HTERT RPE-1 (cell line): Measurements from ENCODE around the gene MAGI1.

Experiments
- in situ Hi-C: fragments of 300-500 bp; cut with MboI; formaldehyde crosslinking; loops from 4 replicates; pipeline ENCODE4 v1.14.3; 2020; ENCODE audit warnings: low sequenced_read_pairs

MAGI1 gene

DNA sequence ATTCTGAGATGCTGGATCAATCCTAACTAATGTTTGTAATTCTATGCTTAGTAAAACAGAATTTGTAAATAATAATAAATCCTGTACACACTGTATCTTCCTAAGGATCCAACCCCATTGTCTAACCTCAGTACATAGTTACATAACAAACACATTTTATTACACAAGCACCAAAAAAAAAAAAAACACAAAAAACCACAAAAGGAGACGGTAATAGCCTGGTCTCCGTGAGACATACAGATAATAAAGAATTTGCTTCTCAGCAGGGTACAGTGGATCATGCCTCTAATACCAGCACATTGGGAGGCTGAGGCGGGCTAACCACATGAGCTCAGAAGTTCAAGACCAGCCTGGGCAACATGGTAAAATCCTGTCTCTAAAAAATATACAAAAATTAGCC is 558.7 kb downstream of the MAGI1 start:
- in situ Hi-C loops: no loop called here

DNA sequence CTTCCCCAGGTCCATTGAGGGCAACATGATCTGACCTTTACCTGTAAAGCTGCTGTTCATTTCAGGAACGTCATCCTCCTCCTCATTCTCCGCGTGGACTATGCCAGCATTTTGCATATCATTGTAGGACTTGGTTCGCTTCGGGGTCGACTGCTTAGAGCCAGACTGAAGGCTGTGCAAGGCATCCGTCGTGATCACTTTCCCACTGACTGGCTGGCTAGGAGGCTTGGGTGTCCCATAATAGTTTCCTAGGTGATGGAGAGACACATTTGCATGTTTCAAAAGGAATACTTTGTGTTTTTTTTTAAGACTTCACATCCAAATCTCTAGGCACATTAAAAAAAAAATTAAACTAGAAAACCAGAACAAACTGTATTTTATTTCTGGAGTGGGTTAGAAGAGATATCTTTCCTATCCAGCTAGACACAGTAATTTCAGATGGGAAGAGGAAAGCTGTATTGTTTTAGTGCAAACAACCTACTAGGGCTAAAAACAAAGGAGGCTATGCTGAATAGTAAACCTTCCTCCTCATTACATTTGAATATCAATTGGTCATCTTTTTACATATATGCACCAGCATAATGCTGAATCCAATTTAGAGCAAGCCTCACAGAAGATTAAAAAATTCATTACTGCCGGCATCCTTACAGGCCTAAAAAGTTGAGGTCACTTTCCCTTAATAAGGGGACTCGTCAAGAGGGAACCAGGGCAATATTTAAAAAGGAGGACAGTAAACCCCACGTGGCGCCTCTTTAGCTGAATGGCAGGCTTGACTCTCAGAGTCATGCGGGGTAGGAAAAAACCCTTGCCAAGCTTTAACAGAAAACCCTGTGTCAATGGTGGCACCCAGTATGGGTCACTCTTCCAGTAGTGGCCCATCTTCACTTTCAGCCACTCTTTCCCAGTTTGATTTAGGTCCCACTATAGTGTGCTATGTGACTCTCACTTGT is 559.9 kb downstream of the MAGI1 start:
- in situ Hi-C loops: no loop called here

DNA sequence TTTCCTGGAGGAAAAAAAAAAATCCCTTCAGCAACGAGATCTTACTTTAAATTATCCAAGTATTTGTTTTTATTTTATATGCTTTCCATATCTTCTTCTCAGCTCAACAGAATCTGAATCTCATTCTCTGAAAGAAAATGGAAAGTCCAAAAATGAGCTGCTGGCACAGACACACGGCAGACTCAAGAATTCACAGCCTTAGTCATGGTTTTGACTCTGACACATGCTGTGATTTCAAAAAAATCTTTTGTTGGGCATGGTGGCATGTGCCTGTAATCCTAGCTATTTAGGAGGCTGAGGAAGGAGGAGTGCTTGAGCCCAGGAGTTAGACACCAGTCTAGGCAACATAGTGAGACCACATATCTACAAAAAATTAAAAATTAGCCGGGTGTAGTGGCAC is 565.0 kb downstream of the MAGI1 start:
- in situ Hi-C loops: no loop called here

DNA sequence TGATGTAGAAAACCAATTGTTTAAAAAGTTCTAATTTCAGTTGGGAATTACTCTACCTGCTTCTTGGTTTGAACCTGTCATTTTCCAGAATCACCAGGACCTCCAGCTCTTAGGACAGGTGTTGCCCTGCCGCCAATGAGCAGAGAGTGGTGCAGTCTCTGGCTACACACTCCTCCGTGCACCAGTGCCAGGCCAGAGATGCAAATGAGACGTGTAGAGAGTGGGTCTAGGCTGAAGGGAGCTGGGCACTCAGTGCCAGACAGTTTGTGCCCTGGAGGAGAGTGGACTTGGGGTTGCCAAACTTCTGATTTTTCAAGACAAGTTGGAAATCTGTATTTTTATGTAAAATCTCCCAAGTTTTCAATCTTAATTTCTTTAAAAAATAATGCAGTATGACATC is 566.2 kb downstream of the MAGI1 start:
- in situ Hi-C loops: no loop called here

DNA sequence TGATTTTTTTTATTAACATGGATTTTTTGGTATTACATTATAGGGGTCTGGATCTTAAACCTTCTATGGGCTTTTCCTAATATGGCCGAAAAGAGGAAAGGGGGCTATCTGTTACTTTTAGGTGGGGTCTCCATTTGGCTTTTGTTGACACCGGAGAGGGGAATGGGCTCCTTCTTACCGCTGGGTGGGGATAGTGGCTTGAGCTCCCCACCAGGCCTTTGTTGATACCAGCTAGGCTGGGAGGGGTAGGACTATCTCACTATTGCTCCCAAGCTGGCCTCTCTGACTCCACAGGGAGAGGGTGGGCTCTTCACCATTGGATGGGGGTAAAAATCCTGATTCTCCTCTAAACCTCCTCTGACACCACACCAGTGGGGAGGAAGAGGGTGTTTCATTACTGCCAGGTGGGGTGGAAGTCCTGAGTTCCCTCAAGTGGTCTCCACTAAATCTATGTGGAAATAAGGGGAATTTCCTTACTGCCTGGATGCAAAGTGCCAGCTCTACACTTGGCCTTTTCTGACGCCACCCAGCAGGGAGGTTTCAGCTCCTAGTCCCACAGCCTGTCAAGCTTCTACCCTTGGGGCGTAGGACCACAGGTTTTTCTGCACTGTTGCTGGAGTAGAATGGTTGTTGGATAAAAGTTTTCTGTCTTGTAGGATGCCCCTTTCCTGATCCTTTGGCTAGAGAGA is 572.3 kb downstream of the MAGI1 start:
- in situ Hi-C loops: no loop called here

DNA sequence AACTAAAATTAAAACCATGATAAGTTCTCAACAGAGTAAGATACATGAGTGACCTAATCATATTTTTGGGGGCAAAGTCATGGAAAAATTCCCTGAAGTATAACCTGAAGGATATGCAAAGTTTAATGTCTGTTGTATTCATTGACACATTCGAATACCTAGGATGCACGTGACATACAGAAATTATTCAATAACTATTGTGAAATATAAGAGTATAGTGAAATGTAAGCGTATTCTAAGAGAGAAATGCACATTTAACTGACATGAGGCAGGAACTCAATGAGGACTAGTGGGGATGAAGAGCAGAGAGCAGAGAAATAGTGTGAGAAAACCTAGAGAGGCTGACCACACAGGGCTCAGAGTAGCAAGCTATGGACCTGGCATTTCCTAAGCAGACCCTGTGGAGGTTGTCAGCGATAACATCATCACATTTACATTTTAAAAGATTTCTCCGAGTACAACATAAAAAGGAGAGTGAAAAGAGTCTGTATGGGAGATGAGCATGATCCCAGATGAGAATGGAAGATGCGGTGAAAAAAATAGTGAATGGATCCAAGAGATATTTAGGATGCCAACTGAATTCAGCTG is 588.8 kb downstream of the MAGI1 start:
- in situ Hi-C loops: no loop called here

DNA sequence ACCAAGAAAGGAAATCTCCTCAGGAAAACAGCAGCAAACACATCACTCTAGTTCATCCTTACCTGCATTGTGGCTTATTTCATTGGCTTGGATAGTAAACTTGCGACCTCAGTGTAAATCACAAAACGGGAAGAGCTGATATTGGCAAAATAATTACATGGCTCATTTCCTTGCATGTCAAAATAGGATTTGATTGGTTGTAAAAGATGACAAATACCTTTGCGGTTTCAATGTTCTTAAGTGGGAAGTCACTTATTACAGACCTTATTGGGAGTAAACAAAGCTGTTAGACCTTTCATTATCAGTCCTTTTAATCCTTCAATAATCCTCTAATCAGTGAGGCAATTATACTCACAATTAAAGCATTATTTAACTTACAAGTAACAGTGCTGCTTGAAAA is 590.6 kb downstream of the MAGI1 start:
- in situ Hi-C loops: no loop called here

DNA sequence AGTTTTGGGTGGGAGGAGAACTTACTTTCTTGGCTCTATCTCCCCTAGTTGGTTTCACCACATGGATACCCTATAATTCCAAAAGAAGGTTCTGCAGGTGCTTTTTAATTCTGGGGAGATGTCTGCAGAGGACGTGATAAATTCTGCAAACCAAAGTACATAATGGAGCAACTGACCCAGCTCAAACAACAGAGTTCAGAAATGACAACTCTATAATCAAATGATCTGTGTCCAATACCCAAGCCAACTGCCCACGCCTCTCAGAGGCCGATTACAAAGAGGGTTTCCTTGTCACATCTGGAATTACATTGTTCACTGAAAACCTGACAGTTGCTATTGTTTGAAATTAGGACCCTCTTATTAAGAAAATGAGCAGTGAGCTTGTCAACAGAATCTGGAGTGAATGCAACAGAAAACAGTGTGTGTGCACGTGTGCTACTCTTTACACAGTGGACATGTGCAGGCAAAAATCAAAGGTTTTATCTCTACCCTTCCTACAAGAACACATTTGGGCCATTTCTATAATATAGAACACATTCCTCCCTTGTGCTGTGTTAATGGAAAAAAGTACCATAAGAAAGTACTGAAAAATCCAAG is 593.0 kb downstream of the MAGI1 start:
- in situ Hi-C loops: no loop called here

DNA sequence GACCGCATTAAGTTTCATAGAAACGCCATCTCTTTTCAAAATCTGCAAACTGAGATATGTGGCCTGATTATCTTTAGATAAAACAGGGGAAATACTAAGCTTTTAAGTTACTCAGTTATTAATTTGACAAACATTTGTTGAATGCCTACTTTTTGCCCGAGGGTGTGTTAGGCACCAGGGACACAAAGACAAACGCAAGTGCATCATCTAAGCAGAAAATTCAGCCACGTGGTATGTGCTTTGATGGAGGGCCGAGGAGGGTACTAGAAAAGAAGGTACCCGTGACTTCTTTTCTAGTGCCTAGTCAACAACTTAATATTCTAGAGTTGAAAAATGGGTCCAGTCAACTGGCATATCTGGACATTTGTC is 594.3 kb downstream of the MAGI1 start:
- in situ Hi-C loops: no loop called here

DNA sequence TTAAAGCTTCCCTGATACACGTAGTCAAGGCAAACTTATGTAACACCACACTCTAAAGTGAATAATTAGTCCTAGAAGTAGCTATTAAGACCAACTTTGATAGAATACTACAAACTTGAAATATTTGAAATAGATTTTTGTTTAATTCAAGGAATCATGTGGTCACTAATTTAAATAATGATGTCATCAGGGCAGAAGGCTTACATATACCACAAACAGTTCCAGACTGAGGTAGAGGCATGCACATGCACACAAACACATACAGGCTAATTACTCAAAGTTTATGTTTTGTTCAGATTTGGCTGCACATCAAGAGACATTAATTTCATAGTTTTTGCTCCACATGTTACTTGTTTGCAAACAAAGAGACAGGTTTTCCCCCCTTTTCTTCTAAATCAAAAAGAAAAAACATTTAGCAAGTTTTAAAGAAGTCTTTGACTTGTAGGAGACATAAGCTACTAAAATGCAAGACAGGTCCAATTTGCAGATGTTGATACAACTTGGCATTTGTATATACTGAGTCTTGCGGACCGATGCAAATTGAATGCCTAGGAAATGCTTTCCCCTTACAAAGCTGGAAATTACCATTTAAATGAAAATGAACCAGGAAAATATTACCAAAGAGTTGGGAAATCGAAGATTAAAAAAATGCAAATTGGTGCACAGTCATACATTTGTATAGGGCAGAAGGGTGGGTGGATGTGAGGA is 594.8 kb downstream of the MAGI1 start:
- in situ Hi-C loops: no loop called here

DNA sequence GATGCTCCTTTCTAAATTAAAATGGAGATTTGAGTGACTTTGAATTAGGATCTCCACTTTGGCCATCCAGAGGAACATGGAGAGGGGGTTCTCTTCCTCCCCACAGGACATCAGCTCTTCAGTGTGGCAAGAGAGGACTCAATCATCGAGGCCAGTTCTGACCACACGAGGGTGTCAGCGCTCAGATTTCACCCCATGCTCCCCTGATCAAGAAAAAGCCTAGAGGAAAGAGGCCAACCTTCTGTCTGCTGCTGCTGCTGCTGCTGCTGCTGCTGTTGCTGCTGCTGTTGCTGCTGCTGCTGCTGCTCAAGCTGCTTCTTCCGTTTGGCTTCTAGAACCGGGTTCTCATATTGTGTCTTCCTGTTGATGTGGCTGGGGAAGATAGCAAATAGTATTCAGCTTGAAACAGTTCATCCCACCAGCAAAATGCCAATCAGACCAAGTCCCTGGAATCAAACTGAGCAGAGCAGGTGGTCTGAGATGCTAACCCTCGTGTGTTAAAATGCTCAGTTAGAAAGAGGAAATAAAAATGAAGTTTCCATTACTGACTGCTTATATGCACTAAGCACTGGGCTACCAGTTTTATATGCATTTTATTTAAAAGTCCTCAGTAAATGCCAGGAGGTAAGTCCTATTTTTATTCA is 599.0 kb downstream of the MAGI1 start:
- in situ Hi-C loops: no loop called here

DNA sequence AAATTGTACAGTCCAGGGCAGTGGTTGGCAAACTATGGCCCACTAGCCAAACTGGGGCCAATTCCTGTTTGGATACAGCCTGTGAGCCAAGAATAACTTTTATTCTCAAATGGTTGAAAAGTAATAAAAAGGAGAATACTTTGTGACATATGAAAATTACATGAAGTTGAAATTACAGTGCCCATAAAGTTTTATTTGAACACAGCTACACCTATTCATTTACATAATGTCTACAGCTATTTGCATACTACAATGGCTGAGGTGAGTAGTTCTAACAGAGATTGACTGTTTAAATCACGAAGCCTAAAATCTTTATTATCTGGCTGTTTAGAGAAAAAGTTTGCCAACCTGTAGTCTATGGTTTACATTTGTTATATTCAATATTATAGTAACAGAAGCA is 600.1 kb downstream of the MAGI1 start:
- in situ Hi-C loops: no loop called here

DNA sequence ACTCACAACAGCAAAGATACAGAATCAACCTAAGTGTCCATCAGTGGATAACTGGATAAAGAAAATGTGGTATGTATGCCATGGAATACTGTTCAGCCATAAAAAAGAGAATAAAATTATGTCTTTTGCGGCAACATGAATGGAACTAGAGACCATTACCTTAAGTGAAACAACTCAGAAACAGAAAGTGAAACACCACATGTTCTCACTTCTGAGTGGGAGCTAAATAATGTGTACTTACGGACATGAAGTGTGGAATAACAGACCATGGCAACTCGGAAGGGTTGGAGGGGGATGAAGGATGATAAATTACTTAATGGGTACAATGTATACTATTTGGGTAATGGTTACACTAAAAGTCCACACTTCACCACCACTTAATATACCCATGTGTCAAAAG is 600.6 kb downstream of the MAGI1 start:
- in situ Hi-C loops: no loop called here

DNA sequence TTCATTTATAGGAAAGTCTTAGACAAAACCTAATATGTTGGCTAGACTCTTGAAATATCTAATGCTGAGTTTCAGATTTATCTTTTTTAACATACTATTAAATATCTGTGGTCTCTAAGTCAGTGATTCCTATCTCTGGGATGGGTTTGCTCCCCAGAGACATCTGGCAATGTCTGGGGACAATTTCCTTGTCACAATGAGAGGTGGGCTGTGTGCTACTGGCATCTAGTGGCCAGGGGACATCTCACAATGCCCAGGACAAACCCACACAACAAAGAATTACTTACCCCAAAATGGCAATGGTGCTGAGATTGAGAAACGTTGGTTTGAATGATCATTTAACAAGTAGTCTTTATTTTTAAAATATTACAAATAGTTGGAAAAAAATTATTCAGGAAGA is 602.1 kb downstream of the MAGI1 start:
- in situ Hi-C loops: no loop called here

DNA sequence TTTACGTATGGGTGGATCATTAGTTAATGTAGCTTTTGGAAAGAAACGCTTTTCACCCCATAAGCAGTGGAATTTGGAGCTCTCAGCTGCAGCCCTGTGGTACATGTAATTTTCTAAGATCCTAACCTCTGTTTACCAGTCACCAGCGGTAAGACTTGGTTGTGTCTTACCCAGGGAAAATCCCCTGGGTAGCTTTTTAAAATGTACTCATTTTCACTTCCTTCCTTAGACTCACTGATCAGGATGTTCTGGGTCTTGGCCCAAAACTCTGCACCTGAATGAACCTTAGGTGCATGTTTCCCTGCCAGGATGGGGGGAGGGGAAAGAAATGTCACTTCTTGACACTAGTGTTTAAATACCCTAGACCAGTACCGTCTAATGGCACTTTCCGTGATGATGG is 605.2 kb downstream of the MAGI1 start:
- in situ Hi-C loops: no loop called here

DNA sequence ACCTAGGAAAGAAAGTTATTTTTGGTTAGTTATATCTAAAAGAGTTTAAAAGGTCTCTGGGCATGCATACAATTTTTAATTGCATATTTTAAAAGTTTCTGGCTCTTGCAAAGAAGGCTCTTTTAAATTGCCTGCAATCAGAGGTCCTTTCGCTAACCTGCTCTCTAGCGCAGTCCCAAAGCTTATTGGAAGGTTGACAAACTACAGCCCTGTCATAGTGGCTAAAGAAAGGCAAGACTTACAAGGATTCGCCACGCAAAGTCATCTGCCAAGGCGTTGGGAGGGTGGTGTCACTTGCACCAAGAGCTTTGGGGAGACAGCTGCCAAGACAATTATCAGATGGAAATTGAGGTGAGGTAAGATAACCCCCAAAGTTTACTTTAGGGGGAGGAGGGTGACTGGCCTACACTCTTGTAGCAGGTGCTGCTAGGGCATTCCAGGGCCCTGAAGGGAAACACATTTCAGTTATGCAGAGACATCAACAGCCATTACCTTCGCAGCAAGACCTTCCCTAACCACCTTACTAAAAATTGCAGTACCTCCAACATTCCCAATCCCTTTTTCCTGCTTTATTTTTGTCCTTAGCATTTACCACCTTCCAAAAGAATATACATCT is 606.2 kb downstream of the MAGI1 start:
- in situ Hi-C loops: no loop called here

DNA sequence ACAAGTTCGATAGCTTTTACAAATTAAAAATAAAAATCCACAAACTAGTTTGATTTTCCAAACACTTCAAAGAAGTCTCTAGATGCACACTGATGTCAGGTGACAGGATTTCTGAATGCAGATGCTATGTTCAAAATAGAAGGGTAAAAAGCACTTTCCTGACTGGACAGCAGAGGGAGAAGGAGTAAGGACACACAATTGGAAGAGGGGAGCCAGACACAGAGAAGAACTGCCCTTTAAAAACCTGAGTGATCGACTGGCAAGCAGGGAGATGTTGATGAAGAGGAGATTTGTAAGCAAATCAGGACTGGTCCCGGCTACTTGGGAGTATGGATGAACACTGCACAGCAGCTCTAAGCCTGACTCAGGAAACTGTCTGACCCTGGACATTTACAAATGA is 612.8 kb downstream of the MAGI1 start:
- in situ Hi-C loops: no loop called here

DNA sequence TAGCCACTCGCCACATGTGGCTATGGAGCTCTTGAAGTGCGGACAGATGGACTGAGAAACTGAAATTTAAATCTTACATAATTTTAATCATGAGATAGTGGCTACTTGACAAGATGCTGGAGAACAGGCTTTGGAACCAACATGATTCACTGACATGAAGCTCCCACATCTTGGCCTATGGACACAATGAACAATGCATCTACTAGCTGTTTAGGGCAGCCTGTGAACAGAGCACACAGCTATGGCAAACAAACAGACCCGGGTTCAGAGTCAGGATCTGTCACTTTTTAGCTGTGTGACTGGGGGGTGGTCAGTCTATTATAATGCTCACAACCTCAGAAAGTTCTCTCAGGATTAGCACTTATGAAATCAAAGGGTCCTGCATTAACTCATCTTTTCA is 616.6 kb downstream of the MAGI1 start:
- in situ Hi-C loops: no loop called here

DNA sequence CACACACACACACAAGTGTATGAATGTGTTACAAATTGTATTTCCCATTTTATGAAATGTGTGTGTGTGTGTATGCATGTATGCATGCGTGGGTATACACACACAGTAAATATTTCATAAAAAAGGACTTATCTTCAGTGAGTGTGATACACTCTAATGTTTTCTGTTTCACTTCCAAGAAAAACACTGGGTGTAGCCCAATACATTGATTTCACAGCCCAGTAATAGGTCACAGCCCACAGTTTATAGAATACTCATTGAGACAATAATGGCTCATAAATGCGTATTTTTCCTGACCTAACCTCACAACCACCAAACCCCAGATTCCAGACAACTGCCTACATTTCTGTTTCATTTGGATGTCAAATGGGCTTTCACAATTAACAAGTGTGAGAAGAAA is 619.5 kb downstream of the MAGI1 start:
- in situ Hi-C loops: no loop called here

DNA sequence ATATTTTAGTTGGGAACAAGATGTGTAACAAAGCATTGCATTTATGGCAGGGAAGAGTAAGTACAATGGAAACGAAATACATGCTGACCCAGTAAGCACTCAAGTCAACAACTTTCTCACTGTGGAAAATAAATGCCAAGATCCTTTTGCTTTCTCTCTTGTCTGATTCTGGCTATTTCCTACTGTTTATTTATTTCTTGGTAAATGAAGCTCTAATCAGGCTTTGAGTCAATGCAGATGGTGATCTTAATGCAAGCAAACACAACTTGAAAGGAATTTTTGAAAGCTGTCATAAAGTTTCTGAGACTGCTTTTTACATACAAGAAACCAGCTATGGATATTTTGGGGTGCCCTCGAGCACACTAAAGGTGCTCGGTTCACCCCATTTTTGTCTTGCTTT is 624.8 kb downstream of the MAGI1 start:
- in situ Hi-C loops: no loop called here
